ENCODE measurements around the gene KAZN.
A peak's percentile ranks its signal among the peaks of the same experiment; 100 is the strongest.

The KAZN gene

DNA sequence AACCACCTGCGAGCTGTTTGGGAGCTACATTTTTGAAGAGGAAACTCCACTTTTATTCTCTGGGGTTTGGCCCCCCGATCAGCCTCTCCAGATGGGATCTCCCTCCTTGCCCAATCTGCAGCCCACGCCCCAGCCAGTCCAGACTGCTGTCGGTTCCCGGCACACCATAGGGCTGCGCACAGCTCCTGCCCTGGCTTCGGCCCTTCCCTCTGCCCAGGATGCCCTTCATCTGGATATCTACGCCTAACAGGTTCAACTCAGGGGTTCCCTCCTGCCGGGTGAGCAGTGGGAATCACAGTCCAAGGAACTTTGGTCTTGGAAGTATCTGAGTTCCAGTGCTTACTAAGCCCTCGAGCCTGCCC is 135.3 kb downstream of the KAZN start:
- DNase-seq (ENCODE audit: low read depth): no peak
- no peak overlapping the region for H3K4me3 ChIP-seq (ENCODE audit: low read depth, low read length)
- TF ChIP-seq, protein P1, sequence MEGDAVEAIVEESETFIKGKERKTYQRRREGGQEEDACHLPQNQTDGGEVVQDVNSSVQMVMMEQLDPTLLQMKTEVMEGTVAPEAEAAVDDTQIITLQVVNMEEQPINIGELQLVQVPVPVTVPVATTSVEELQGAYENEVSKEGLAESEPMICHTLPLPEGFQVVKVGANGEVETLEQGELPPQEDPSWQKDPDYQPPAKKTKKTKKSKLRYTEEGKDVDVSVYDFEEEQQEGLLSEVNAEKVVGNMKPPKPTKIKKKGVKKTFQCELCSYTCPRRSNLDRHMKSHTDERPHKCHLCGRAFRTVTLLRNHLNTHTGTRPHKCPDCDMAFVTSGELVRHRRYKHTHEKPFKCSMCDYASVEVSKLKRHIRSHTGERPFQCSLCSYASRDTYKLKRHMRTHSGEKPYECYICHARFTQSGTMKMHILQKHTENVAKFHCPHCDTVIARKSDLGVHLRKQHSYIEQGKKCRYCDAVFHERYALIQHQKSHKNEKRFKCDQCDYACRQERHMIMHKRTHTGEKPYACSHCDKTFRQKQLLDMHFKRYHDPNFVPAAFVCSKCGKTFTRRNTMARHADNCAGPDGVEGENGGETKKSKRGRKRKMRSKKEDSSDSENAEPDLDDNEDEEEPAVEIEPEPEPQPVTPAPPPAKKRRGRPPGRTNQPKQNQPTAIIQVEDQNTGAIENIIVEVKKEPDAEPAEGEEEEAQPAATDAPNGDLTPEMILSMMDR (IDR thresholded peaks at IDR 0.05; ENCODE audit: control insufficient read depth, extremely low read depth, insufficient read depth): no peak

DNA sequence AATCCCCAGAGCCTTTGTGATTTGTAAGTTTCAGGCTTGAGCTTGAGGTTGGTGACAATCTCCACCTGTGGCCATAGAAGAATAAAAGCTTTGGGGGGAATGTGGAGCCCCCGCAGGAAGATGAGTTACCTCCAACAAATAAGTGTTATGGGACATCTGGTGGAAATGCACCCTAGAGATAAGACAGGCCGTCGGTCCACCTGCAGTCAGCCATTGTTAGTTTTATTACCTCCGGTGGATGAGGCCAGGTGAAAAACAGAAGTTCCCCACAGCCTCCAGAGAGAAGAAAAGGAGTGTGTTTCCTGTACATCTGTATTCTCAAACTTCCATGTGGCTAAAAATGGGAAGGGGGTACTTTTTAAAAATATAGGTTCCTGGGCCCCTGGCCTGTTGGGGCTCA is 137.4 kb downstream of the KAZN start:
- DNase-seq (ENCODE audit: low read depth): no peak
- no peak overlapping the region for H3K4me3 ChIP-seq (ENCODE audit: low read depth, low read length)
- TF ChIP-seq, protein P1 (IDR thresholded peaks at IDR 0.05; ENCODE audit: control insufficient read depth, extremely low read depth, insufficient read depth): no peak

DNA sequence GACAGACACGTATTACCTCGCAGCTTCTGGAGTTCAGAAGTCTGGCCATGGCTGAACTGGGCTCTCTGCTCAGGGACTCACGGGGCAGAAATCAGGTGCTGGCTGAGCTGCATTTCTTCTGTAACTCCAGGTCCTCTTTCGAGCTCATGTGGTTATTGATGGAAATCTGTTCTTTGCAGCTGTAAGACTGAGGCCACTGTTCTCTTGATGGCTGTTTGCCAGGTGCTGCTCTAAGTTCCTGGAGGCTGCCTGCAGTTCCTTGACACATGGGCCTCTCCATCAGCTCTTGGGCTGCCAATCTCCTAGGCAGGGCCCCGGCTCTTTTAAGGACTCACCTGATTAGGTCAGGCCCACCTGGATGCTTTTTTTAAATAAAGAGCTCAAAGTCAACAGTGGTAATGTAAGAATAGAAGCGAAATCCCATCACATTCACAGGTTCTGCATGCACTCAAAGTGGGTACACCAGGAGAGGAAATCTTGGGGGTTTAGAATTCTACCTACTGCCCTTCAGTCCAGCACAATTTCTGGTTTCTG is 139.1 kb downstream of the KAZN start:
- H3K4me3 ChIP-seq (ENCODE audit: low read depth, low read length): peak overlapping the region; percentile 17; the same call in 1 of the 2 replicates
- TF ChIP-seq, protein P1 (IDR thresholded peaks at IDR 0.05; ENCODE audit: control insufficient read depth, extremely low read depth, insufficient read depth): no peak
- DNase-seq (ENCODE audit: low read depth): peak; percentile 34

DNA sequence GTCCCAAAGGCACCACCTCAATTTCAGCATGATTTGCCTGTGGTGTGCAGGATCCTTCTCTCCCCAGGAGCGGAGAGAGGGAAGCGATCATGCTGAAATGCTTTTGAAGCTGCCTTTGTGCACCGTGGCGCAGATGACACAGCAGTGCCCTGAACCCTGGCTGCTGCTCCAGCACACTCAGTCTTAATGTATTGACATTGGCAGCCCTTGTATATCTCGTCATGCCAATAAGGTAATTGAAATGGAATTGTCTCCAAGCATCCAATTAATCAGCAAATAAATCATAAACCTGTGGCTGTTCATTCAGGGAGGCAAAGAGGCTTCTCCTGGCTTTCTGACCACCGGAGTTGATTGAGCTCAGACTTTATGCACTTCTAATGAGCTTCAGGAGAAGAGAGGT is 139.8 kb downstream of the KAZN start:
- peak overlapping the region; percentile 17; the same call in 1 of the 2 replicates for H3K4me3 ChIP-seq (ENCODE audit: low read depth, low read length)
- peak; percentile 97 for DNase-seq (ENCODE audit: low read depth)
- TF ChIP-seq, protein P1 (IDR thresholded peaks at IDR 0.05; ENCODE audit: control insufficient read depth, extremely low read depth, insufficient read depth): no peak

DNA sequence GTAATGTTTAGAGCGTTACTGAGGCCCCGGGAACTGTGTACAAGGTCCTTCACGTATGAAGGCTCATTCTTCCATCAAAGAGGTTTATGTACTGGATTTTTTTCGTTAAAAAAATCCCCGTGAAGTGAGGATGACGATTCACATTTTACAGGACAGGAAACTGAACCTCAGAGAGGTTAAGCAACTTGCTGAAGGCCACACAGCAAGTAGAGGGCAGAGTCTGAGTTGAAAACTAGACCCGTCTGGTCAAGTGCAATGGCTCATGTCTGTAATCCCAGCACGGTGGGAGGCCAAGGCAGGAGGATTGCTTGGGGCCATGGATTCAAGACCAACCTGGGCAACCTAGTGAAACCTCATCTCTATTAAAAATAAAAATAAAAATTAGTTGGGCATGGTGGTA is 140.2 kb downstream of the KAZN start:
- H3K4me3 ChIP-seq (ENCODE audit: low read depth, low read length): no peak overlapping the region
- no peak for DNase-seq (ENCODE audit: low read depth)
- TF ChIP-seq, protein P1 (IDR thresholded peaks at IDR 0.05; ENCODE audit: control insufficient read depth, extremely low read depth, insufficient read depth): no peak

DNA sequence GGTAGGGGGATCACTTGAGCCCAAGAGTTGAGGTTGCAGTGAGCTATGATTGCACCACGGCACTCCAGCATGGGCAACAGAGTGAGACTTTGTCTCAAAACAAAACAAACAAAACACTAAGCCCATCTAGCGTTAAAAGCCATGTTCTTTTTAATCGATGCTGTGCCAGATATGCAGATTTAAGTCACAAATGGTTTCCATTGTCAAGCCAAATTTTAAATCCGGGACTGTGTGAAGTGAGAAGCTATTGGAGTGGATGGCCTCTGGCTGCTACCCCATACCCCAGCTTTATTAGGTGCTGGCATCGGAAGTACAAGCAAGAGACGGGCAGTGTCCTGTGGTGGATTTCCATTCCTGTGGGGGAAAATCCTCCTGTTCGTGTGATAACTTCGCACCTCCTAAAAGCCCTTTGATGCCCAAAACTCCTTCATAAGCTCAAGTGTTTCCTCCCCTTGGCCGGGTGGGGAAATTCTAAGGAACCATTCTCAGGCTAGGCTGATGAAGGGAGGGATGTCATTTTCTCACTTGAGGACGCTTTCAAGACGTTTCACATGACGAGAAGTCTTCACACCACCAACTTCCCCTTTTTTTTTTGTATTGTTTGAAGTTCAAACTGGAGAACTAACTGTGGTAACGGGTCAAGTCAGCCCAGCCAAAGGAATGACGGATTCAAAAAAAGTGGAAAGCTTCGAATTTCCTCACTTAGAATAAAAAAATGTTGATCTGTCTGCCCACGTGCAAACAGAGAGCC is 140.8 kb downstream of the KAZN start:
- no peak overlapping the region for H3K4me3 ChIP-seq (ENCODE audit: low read depth, low read length)
- TF ChIP-seq, protein P1 (IDR thresholded peaks at IDR 0.05; ENCODE audit: control insufficient read depth, extremely low read depth, insufficient read depth): no peak

DNA sequence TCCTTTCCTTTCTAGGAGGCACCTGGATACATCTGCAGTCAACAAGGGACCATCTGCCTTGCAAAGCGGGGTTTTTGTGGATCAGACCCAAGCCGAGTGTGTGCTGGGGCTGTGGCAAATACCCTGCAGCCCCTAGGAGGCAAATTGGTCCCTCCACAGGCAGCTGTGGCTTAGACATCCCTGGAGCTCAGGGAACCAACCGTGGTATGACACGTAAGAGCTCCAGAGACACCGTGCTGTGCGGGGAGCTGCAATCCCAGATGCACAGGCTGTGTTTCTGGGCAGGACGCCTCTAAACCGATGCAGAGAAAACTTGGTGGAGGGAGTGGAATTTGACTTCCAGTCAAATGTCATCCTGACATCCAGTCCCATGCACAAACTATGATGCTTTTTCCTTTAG is 141.5 kb downstream of the KAZN start:
- DNase-seq (ENCODE audit: low read depth): no peak
- TF ChIP-seq, protein P1 (IDR thresholded peaks at IDR 0.05; ENCODE audit: control insufficient read depth, extremely low read depth, insufficient read depth): no peak
- no peak overlapping the region for H3K4me3 ChIP-seq (ENCODE audit: low read depth, low read length)

More for the DNA sequence above, 140.8 kb downstream of the KAZN start:
- no peak for DNase-seq (ENCODE audit: low read depth)

All from LNCaP clone FGC (cell line).